ENCODE measurements around the gene RAB44. TPM values are rescaled to one million over a fixed set of nuclear protein-coding genes. Genes with fewer than 3 reads are reported as not detected.

RAB44 gene
- total RNA-seq, 1 experiment from 2014 or later: 0.05 TPM

- Histone ChIP-seq H3K9ac (ENCODE audit: low read length) (no peak overlapping the region), H3K4me2 (ENCODE audit: low read length) (no peak overlapping the region), H3K9me2 (ENCODE audit: insufficient read depth) (no peaks in the 10 kb centered on the region), H3K27me3 (ENCODE audit: insufficient read depth, low read length) (no peaks in the 10 kb centered on the region), H2AFZ (ENCODE audit: low read depth, low read length, poor library complexity, severe bottlenecking) (no peak overlapping the region), H3K36me3 (ENCODE audit: control insufficient read depth in 1 of 2, insufficient read depth in 2 of 2, low read length in 2 of 2) (no peaks in the 10 kb centered on the region), H3K4me1 (ENCODE audit: control insufficient read depth in 1 of 2, insufficient read depth in 2 of 2, low read length in 2 of 2) (peaks cover 9 to 24% of the 10 kb centered on the region in 2 experiments), H3K9me3 (ENCODE audit: control insufficient read depth in 1 of 2, insufficient read depth in 1 of 2, low read depth in 1 of 2, low read length in 2 of 2) (no peaks in the 10 kb centered on the region), H3K4me3 (replicated peaks in 1 of 2; ENCODE audit: low read depth in 1 of 2, low read length in 2 of 2) (no peak overlapping the region), H3K27ac (ENCODE audit: low read depth, low read length) (no peak overlapping the region), H4K20me1 (ENCODE audit: insufficient read depth) (no peaks in the 10 kb centered on the region), H3K79me2 (ENCODE audit: insufficient read depth, low read length) (no peaks in the 10 kb centered on the region)
- BruUV-seq (replicated peaks): no TSS peak
- ChIA-PET POLR2A (no interaction called here), CTCF (no interaction called here), RAD21 (ENCODE audit: low non-redundant PET in 1 of 2, low total read pairs in 2 of 2, uncharacterized antibody in 2 of 2, unreplicated experiment in 2 of 2) (no interaction called here)
- TF ChIP-seq, protein P1, sequence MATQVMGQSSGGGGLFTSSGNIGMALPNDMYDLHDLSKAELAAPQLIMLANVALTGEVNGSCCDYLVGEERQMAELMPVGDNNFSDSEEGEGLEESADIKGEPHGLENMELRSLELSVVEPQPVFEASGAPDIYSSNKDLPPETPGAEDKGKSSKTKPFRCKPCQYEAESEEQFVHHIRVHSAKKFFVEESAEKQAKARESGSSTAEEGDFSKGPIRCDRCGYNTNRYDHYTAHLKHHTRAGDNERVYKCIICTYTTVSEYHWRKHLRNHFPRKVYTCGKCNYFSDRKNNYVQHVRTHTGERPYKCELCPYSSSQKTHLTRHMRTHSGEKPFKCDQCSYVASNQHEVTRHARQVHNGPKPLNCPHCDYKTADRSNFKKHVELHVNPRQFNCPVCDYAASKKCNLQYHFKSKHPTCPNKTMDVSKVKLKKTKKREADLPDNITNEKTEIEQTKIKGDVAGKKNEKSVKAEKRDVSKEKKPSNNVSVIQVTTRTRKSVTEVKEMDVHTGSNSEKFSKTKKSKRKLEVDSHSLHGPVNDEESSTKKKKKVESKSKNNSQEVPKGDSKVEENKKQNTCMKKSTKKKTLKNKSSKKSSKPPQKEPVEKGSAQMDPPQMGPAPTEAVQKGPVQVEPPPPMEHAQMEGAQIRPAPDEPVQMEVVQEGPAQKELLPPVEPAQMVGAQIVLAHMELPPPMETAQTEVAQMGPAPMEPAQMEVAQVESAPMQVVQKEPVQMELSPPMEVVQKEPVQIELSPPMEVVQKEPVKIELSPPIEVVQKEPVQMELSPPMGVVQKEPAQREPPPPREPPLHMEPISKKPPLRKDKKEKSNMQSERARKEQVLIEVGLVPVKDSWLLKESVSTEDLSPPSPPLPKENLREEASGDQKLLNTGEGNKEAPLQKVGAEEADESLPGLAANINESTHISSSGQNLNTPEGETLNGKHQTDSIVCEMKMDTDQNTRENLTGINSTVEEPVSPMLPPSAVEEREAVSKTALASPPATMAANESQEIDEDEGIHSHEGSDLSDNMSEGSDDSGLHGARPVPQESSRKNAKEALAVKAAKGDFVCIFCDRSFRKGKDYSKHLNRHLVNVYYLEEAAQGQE (IDR thresholded peaks at IDR 0.05; ENCODE audit: low read depth): no peak
- TF ChIP-seq POLR2A (IDR thresholded peaks at IDR 0.05; ENCODE audit: borderline replicate concordance, extremely low read depth, insufficient read depth, insufficient read length) (no peak), CEBPB (IDR thresholded peaks at IDR 0.05; ENCODE audit: low read depth) (no peak), ELF1 (IDR thresholded peaks at IDR 0.05; ENCODE audit: borderline replicate concordance, low read depth) (no peak), EZH2phosphoT487 (IDR thresholded peaks at IDR 0.05; ENCODE audit: borderline replicate concordance) (no peak), YY1 (IDR thresholded peaks at IDR 0.05; ENCODE audit: extremely low read depth, insufficient replicate concordance, low read depth, low read length) (no peak), RAD21 (IDR thresholded peaks at IDR 0.05; ENCODE audit: low read depth) (no peak), FOSL1 (IDR thresholded peaks at IDR 0.05; ENCODE audit: low read depth) (no peak), EZH2 (IDR thresholded peaks at IDR 0.05) (no peak), POLR2AphosphoS5 (IDR thresholded peaks at IDR 0.05; ENCODE audit: low read depth, low read length) (no peak), TCF7L2 (IDR thresholded peaks at IDR 0.05; ENCODE audit: borderline replicate concordance, extremely low read depth, insufficient read depth, insufficient read length) (no peak), ZNF274 (IDR thresholded peaks at IDR 0.05; ENCODE audit: low read depth, low read length) (no peak), ZFX (IDR thresholded peaks at IDR 0.05) (no peak), SIN3A (IDR thresholded peaks at IDR 0.05; ENCODE audit: low read depth) (no peak), JUND (IDR thresholded peaks at IDR 0.05) (no peak), SRF (IDR thresholded peaks at IDR 0.05; ENCODE audit: low read depth) (no peak)
- TF ChIP-seq, protein P2, sequence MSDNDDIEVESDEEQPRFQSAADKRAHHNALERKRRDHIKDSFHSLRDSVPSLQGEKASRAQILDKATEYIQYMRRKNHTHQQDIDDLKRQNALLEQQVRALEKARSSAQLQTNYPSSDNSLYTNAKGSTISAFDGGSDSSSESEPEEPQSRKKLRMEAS (IDR thresholded peaks at IDR 0.05): no peak
- TF ChIP-seq, protein P3, sequence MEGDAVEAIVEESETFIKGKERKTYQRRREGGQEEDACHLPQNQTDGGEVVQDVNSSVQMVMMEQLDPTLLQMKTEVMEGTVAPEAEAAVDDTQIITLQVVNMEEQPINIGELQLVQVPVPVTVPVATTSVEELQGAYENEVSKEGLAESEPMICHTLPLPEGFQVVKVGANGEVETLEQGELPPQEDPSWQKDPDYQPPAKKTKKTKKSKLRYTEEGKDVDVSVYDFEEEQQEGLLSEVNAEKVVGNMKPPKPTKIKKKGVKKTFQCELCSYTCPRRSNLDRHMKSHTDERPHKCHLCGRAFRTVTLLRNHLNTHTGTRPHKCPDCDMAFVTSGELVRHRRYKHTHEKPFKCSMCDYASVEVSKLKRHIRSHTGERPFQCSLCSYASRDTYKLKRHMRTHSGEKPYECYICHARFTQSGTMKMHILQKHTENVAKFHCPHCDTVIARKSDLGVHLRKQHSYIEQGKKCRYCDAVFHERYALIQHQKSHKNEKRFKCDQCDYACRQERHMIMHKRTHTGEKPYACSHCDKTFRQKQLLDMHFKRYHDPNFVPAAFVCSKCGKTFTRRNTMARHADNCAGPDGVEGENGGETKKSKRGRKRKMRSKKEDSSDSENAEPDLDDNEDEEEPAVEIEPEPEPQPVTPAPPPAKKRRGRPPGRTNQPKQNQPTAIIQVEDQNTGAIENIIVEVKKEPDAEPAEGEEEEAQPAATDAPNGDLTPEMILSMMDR (IDR thresholded peaks at IDR 0.05 in 2 of 3, conservative IDR thresholded peaks at IDR 0.05 in 1 of 3; ENCODE audit: borderline replicate concordance in 1 of 3, insufficient read depth in 1 of 3, low read depth in 2 of 3, low read length in 2 of 3): no peak
- intact Hi-C loops (cut with micrococcal nuclease): no loop called here
- DNase-seq (ENCODE audit: low read depth, low spot score) (no peak), ATAC-seq (no peak)
These were observed 39.6 kb upstream of the RAB44 start for GRCh38 chr6:36657942-36658544.

Measured in HCT116 (cell line).